GM18861 (cell line): Measurements from ENCODE around the gene BRMS1L.
"Not testable (repeated sequence)": the region's sequence is repeated elsewhere in the genome, so short reads cannot be mapped to it uniquely, and the experiment has no call there.

Source experiments
- ATAC-seq: cut with Tn5 transposase; IDR thresholded peaks from one replicate; pipeline ENCODE4 v1.9.1; 2021; ENCODE audit not compliant: unreplicated experiment

BRMS1L gene

GRCh38 chr14:35826218-35826951 is at the start of gene BRMS1L:
Gene BRMS1L, plus strand, starts transcription at chr14:35826338. Its CDS starts 179 bp downstream, at chr14:35826517.
- peak; percentile 96 for ATAC-seq

GRCh38 chr14:35776823-35777222 is 49.3 kb upstream of the BRMS1L start:
- ATAC-seq = no peak

- not testable (repeated sequence) for ATAC-seq
Measured at GRCh38 chr14:35777550-35777949, 48.6 kb upstream of the BRMS1L start.

GRCh38 chr14:35779368-35779767 is 46.8 kb upstream of the BRMS1L start:
- ATAC-seq = no peak

- no peak for ATAC-seq
Measured at GRCh38 chr14:35783699-35784098, 42.4 kb upstream of the BRMS1L start.

- ATAC-seq = no peak
Measured at GRCh38 chr14:35786856-35787255, 39.3 kb upstream of the BRMS1L start.

GRCh38 chr14:35789651-35790050 is 36.5 kb upstream of the BRMS1L start:
- ATAC-seq = no peak

GRCh38 chr14:35797796-35798195 is 28.3 kb upstream of the BRMS1L start:
- ATAC-seq = no peak

GRCh38 chr14:35806006-35806907 is 19.9 kb upstream of the BRMS1L start:
- ATAC-seq = no peak

GRCh38 chr14:35807131-35807961 is 18.8 kb upstream of the BRMS1L start:
- ATAC-seq = no peak

GRCh38 chr14:35808076-35808637 is 18.0 kb upstream of the BRMS1L start:
- no peak for ATAC-seq

GRCh38 chr14:35808638-35809563 is 17.2 kb upstream of the BRMS1L start, which contains the start of gene RALGAPA1:
Gene RALGAPA1, minus strand, starts transcription at chr14:35809295. Its CDS starts 460 bp downstream, at chr14:35808835.
- peak; percentile 96 for ATAC-seq

GRCh38 chr14:35809597-35809996 is 16.5 kb upstream of the BRMS1L start:
- ATAC-seq = no peak

GRCh38 chr14:35810963-35811362 is 15.2 kb upstream of the BRMS1L start:
- ATAC-seq = no peak

GRCh38 chr14:35814371-35815005 is 11.7 kb upstream of the BRMS1L start:
- peak; percentile 60 for ATAC-seq

- ATAC-seq = no peak
Measured at GRCh38 chr14:35818346-35819115, 7.6 kb upstream of the BRMS1L start.

- no peak for ATAC-seq
Measured at GRCh38 chr14:35819591-35820540, 6.3 kb upstream of the BRMS1L start.
